ENCODE measurements around the gene GTSE1.

DNA sequence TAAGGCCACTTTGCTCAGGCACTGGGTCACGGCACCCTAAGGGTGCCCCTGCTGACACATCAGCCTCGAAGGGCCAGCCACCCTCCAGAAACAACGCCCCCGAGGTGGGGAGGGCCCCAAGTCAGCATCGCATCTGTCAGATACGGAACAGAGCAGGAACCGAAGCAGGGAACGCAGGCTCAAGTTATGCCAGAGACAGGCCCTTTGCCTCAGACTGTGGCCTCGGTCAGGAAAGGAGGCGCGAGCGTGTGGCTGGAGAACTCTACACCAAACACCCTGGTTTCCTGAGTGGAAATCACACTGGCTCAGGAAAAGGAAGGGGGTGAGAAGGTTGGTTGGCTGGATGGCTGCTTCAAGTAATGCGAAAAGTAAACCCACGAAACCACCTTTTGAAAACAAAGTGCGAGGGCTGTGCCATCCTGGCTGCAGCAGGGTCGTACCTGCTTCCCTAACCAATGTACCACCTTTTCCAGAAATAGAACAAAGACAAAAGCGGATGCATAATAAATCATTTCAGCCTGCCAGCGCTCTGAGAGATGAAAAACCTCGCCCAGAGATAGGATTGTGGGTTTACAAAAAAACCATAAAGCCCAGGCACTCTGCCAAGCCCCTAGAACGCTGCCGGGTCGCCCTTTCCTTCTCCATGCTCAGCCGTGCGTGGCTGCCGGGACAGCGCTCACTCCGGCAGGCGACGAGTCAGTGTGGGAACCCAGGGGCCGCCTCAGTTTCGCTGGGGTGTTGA is 77.4 kb downstream of the GTSE1 start:
- TF ChIP-seq, protein P1, sequence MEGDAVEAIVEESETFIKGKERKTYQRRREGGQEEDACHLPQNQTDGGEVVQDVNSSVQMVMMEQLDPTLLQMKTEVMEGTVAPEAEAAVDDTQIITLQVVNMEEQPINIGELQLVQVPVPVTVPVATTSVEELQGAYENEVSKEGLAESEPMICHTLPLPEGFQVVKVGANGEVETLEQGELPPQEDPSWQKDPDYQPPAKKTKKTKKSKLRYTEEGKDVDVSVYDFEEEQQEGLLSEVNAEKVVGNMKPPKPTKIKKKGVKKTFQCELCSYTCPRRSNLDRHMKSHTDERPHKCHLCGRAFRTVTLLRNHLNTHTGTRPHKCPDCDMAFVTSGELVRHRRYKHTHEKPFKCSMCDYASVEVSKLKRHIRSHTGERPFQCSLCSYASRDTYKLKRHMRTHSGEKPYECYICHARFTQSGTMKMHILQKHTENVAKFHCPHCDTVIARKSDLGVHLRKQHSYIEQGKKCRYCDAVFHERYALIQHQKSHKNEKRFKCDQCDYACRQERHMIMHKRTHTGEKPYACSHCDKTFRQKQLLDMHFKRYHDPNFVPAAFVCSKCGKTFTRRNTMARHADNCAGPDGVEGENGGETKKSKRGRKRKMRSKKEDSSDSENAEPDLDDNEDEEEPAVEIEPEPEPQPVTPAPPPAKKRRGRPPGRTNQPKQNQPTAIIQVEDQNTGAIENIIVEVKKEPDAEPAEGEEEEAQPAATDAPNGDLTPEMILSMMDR (IDR thresholded peaks at IDR 0.05), result no peak
- TF ChIP-seq CHD2 (IDR thresholded peaks at IDR 0.05; ENCODE audit: low read length, partially characterized antibody), result no peak
- no peak for TF ChIP-seq MXI1 (IDR thresholded peaks at IDR 0.05; ENCODE audit: low read depth, low read length)
- TF ChIP-seq FOXJ3 (CRISPR knock-in tag; IDR thresholded peaks at IDR 0.05), result no peak
- TF ChIP-seq SIN3A (IDR thresholded peaks at IDR 0.05; ENCODE audit: borderline replicate concordance, low read depth, low read length), result no peak
- TF ChIP-seq EZH2phosphoT487 (IDR thresholded peaks at IDR 0.05; ENCODE audit: borderline replicate concordance, low read depth), result no peak
- no peak for TF ChIP-seq NFIC (IDR thresholded peaks at IDR 0.05; ENCODE audit: borderline replicate concordance)
- TF ChIP-seq, protein P2, sequence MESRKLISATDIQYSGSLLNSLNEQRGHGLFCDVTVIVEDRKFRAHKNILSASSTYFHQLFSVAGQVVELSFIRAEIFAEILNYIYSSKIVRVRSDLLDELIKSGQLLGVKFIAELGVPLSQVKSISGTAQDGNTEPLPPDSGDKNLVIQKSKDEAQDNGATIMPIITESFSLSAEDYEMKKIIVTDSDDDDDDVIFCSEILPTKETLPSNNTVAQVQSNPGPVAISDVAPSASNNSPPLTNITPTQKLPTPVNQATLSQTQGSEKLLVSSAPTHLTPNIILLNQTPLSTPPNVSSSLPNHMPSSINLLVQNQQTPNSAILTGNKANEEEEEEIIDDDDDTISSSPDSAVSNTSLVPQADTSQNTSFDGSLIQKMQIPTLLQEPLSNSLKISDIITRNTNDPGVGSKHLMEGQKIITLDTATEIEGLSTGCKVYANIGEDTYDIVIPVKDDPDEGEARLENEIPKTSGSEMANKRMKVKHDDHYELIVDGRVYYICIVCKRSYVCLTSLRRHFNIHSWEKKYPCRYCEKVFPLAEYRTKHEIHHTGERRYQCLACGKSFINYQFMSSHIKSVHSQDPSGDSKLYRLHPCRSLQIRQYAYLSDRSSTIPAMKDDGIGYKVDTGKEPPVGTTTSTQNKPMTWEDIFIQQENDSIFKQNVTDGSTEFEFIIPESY (IDR thresholded peaks at IDR 0.05; ENCODE audit: borderline replicate concordance, low read depth), result no peak
